HEK293 (cell line): ENCODE data around the gene RANBP1.

Experiments used
- CTCF ChIA-PET: fragments of 350-600 bp; formaldehyde crosslinking; extraction: SDS; loops from one replicate; lab custom pipeline; 2021; ENCODE audit warnings: antibody characterized with exemption; lab: Yijun Ruan, JAX
- POLR2A ChIA-PET: fragments of 300-600 bp; formaldehyde crosslinking; extraction: SDS; loops from one replicate; lab custom pipeline; 2020; ENCODE audit warnings: antibody characterized with exemption, inconsistent platforms; lab: Yijun Ruan, JAX
- H3K27ac ChIP-seq: fragments of 200-500 bp; sonication (Bioruptor generic); 2 replicates; pipeline ENCODE4 v1.5.1; 2014; ENCODE audit warnings: low read depth, low read length, control low read depth, inconsistent platforms; ENCODE audit errors: extremely low read depth
- H3K36me3 ChIP-seq, 2 experiments: fragments of 200-500 bp in 1 of 2; sonication (Bioruptor generic) in 1 of 2; 1 replicate in 1 of 2; 2 replicates in 1 of 2; pipeline ENCODE4 v1.5.1; 2014 to 2017; ENCODE audit warnings: inconsistent platforms in 2 of 2, low read length in 2 of 2; ENCODE audit not compliant: control insufficient read depth in 2 of 2, insufficient read depth in 1 of 2
- H3K4me1 ChIP-seq: fragments of 200-500 bp; sonication (Bioruptor generic); 2 replicates; pipeline ENCODE4 v1.5.1; 2014; ENCODE audit warnings: mild to moderate bottlenecking, low read length, inconsistent platforms; ENCODE audit not compliant: control insufficient read depth, insufficient read depth
- H3K4me3 ChIP-seq: 2 replicates; pipeline ENCODE4 v1.5.1; 2011; ENCODE audit warnings: low read depth, mild to moderate bottlenecking, control low read depth, low read length, moderate library complexity
- H3K9me3 ChIP-seq: fragments of 200-500 bp; sonication (Bioruptor generic); 2 replicates; pipeline ENCODE4 v1.5.1; 2014; ENCODE audit warnings: low read depth, low read length, inconsistent platforms; ENCODE audit not compliant: control insufficient read depth, insufficient read depth
- BCL11B ChIP-seq: fragments of 450-650 bp; formaldehyde crosslinking; IDR thresholded peaks from 2 replicates; pipeline ENCODE4 v1.5.1; 2016; ENCODE audit warnings: low read depth, missing biosample characterization, missing genetic modification characterization
- FEZF1 ChIP-seq: fragments of 450-650 bp; formaldehyde crosslinking; IDR thresholded peaks from 2 replicates; pipeline ENCODE4 v1.5.1; 2016; ENCODE audit warnings: missing biosample characterization, missing genetic modification characterization
- SCRT2 ChIP-seq: fragments of 450-650 bp; formaldehyde crosslinking; IDR thresholded peaks from 2 replicates; pipeline ENCODE4 v1.5.1; 2016; ENCODE audit warnings: missing biosample characterization, missing genetic modification characterization
- SP2 ChIP-seq: fragments of 450-650 bp; formaldehyde crosslinking; IDR thresholded peaks from 2 replicates; pipeline ENCODE4 v1.5.1; 2016; ENCODE audit warnings: missing biosample characterization, missing genetic modification characterization
- YY2 ChIP-seq: fragments of 450-650 bp; formaldehyde crosslinking; IDR thresholded peaks from 2 replicates; pipeline ENCODE4 v1.5.1; 2016; ENCODE audit warnings: missing biosample characterization, missing genetic modification characterization
- ZIC2 ChIP-seq: fragments of 450-650 bp; formaldehyde crosslinking; IDR thresholded peaks from 2 replicates; pipeline ENCODE4 v1.5.1; 2016; ENCODE audit warnings: missing biosample characterization, missing genetic modification characterization
- ZNF112 ChIP-seq: fragments of 450-650 bp; formaldehyde crosslinking; IDR thresholded peaks from 2 replicates; pipeline ENCODE4 v1.5.0; 2017; ENCODE audit warnings: missing biosample characterization, missing genetic modification characterization
- ZNF146 ChIP-seq: fragments of 450-650 bp; formaldehyde crosslinking; IDR thresholded peaks from 2 replicates; pipeline ENCODE4 v1.5.1; 2016; ENCODE audit warnings: missing biosample characterization, missing genetic modification characterization
- ZNF2 ChIP-seq: fragments of 450-650 bp; formaldehyde crosslinking; IDR thresholded peaks from 2 replicates; pipeline ENCODE4 v1.5.1; 2016; ENCODE audit warnings: missing biosample characterization, missing genetic modification characterization
- ZNF221 ChIP-seq: fragments of 450-650 bp; formaldehyde crosslinking; IDR thresholded peaks from 2 replicates; pipeline ENCODE4 v1.5.1; 2017; ENCODE audit warnings: missing biosample characterization, missing genetic modification characterization, borderline replicate concordance
- ZNF23 ChIP-seq: fragments of 450-650 bp; formaldehyde crosslinking; IDR thresholded peaks from 2 replicates; pipeline ENCODE4 v1.5.1; 2016; ENCODE audit warnings: missing biosample characterization, missing genetic modification characterization, borderline replicate concordance
- ZNF335 ChIP-seq: fragments of 450-650 bp; formaldehyde crosslinking; conservative IDR thresholded peaks from 2 replicates; pipeline ENCODE4 v1.5.1; 2016; ENCODE audit warnings: missing biosample characterization, missing genetic modification characterization
- ZNF433 ChIP-seq: fragments of 450-650 bp; formaldehyde crosslinking; IDR thresholded peaks from 2 replicates; pipeline ENCODE4 v1.5.1; 2016; ENCODE audit warnings: missing biosample characterization, missing genetic modification characterization, low read depth
- ZNF514 ChIP-seq: fragments of 450-650 bp; formaldehyde crosslinking; IDR thresholded peaks from 2 replicates; pipeline ENCODE4 v1.5.1; 2016; ENCODE audit warnings: missing biosample characterization, missing genetic modification characterization
- ZNF521 ChIP-seq: fragments of 450-650 bp; formaldehyde crosslinking; IDR thresholded peaks from 2 replicates; pipeline ENCODE4 v1.5.1; 2017; ENCODE audit warnings: missing biosample characterization, mild to moderate bottlenecking, missing genetic modification characterization
- ZNF555 ChIP-seq: fragments of 450-650 bp; formaldehyde crosslinking; conservative IDR thresholded peaks from 2 replicates; pipeline ENCODE4 v1.5.1; 2017; ENCODE audit warnings: missing biosample characterization, mild to moderate bottlenecking, missing genetic modification characterization, inconsistent platforms
- ZNF629 ChIP-seq: fragments of 450-650 bp; formaldehyde crosslinking; IDR thresholded peaks from 2 replicates; pipeline ENCODE4 v1.5.1; 2017; ENCODE audit warnings: missing biosample characterization, missing genetic modification characterization
- ZNF843 ChIP-seq: fragments of 450-650 bp; formaldehyde crosslinking; IDR thresholded peaks from 2 replicates; pipeline ENCODE4 v1.5.1; 2016; ENCODE audit warnings: missing biosample characterization, missing genetic modification characterization
- TF ChIP-seq, protein P1 (sequence below): fragments of 450-650 bp; formaldehyde crosslinking; IDR thresholded peaks from 2 replicates; pipeline ENCODE4 v1.5.0; 2017; ENCODE audit warnings: missing biosample characterization, missing genetic modification characterization, borderline replicate concordance
- TF ChIP-seq, protein P2 (sequence below): fragments of 450-650 bp; formaldehyde crosslinking; IDR thresholded peaks from 2 replicates; pipeline ENCODE4 v1.5.1; 2016; ENCODE audit warnings: missing biosample characterization, missing genetic modification characterization
- TF ChIP-seq, protein P3 (sequence below): fragments of 450-650 bp; formaldehyde crosslinking; IDR thresholded peaks from 2 replicates; pipeline ENCODE4 v1.5.1; 2016; ENCODE audit warnings: missing biosample characterization, missing genetic modification characterization
- TF ChIP-seq, protein P4 (sequence below): fragments of 450-650 bp; formaldehyde crosslinking; IDR thresholded peaks from 2 replicates; pipeline ENCODE4 v1.5.1; 2016; ENCODE audit warnings: missing biosample characterization, missing genetic modification characterization
- TF ChIP-seq, protein P5 (sequence below): sonication (generic); formaldehyde crosslinking; IDR thresholded peaks from 2 replicates; pipeline ENCODE4 v1.8.1; 2022; ENCODE audit warnings: mild to moderate bottlenecking, moderate library complexity, missing genetic modification reagents
- TF ChIP-seq, protein P6 (sequence below): fragments of 450-650 bp; formaldehyde crosslinking; optimal IDR thresholded peaks from 2 replicates; pipeline ENCODE3; 2016; ENCODE audit warnings: missing biosample characterization, mild to moderate bottlenecking, missing genetic modification characterization
- TF ChIP-seq, protein P7 (sequence below): fragments of 450-650 bp; formaldehyde crosslinking; IDR thresholded peaks from 2 replicates; pipeline ENCODE4 v1.5.1; 2017; ENCODE audit warnings: missing biosample characterization, missing genetic modification characterization

The RANBP1 gene

DNA sequence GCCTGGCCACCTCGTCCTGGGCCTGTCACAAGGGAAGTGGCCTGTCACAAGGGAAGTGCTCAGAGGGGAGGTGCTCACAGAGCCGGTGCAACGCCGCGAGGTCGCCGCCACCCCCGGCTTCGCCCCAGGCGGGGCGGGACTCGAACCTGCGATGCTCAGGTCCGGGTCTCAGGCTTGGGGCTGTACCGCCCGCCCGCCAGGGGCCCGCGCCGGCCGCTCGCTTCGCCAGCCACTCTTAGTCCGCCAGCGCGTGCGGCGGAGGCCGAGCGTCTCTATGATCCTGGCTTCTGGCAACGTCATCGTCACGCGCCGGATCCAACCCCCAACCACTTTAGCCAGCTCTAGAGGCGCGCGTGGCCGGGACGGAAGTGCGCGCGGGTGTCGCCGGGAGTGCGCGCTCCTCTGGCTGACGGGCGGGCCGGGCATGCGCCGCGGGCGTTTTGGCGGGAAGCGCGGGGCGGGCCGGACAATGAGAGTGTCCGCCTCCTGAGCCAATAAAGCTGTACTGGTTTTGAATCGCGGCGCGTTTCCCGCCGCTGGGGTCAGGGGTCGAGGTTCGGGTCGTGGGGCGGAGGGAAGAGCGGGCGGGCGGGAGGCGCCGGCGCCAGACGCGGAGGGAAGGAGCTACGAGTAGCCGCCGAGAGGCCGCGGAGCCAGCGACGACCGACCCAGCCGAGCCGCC is 1.2 kb downstream of the RANBP1 start, which contains the start of gene TRMT2A:
Gene TRMT2A, minus strand, starts transcription at position 276 of the 682 bp plus-strand sequence. CDS start 320 bp downstream, outside the sequence.
- H3K4me3 ChIP-seq, result peak within 1 kb of the TSS; percentile 93
- H3K9me3 ChIP-seq, result no peaks in the 10 kb centered on the region
- POLR2A ChIA-PET, result interaction anchor here (0.6 to 6.1 kb wide), 19 partner anchors 8 to 387 kb away, joined by 3 to 62 read pairs (median 3); partner anchors contain the start of genes DGCR8 and ZDHHC8
- H3K36me3 ChIP-seq, result peaks cover 21 to 85% of the 10 kb centered on the region in 2 experiments
- CTCF ChIA-PET, result interaction anchor here (0.7 to 2.1 kb wide), 3 partner anchors 10 to 990 kb away, joined by 3 to 7 read pairs (median 3); no protein-coding TSS in a partner anchor
- H3K27ac ChIP-seq, result peak within 1 kb of the TSS; percentile 88
- H3K4me1 ChIP-seq, result no peaks in the 10 kb centered on the region
- no peak for TF ChIP-seq ZNF555 (tag by site-specific recombination)
- peak; percentile 52 for TF ChIP-seq ZNF335 (tag by site-specific recombination)
- no peak for TF ChIP-seq ZNF23
- TF ChIP-seq ZNF221, result no peak
- no peak for TF ChIP-seq ZNF112 (tag by site-specific recombination)
- TF ChIP-seq YY2, result peak; percentile 74
- TF ChIP-seq, protein P1, sequence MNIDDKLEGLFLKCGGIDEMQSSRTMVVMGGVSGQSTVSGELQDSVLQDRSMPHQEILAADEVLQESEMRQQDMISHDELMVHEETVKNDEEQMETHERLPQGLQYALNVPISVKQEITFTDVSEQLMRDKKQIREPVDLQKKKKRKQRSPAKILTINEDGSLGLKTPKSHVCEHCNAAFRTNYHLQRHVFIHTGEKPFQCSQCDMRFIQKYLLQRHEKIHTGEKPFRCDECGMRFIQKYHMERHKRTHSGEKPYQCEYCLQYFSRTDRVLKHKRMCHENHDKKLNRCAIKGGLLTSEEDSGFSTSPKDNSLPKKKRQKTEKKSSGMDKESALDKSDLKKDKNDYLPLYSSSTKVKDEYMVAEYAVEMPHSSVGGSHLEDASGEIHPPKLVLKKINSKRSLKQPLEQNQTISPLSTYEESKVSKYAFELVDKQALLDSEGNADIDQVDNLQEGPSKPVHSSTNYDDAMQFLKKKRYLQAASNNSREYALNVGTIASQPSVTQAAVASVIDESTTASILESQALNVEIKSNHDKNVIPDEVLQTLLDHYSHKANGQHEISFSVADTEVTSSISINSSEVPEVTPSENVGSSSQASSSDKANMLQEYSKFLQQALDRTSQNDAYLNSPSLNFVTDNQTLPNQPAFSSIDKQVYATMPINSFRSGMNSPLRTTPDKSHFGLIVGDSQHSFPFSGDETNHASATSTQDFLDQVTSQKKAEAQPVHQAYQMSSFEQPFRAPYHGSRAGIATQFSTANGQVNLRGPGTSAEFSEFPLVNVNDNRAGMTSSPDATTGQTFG (tag by site-specific recombination), result peak; percentile 51; the same call in 1 of the 2 replicates
- TF ChIP-seq, protein P2, sequence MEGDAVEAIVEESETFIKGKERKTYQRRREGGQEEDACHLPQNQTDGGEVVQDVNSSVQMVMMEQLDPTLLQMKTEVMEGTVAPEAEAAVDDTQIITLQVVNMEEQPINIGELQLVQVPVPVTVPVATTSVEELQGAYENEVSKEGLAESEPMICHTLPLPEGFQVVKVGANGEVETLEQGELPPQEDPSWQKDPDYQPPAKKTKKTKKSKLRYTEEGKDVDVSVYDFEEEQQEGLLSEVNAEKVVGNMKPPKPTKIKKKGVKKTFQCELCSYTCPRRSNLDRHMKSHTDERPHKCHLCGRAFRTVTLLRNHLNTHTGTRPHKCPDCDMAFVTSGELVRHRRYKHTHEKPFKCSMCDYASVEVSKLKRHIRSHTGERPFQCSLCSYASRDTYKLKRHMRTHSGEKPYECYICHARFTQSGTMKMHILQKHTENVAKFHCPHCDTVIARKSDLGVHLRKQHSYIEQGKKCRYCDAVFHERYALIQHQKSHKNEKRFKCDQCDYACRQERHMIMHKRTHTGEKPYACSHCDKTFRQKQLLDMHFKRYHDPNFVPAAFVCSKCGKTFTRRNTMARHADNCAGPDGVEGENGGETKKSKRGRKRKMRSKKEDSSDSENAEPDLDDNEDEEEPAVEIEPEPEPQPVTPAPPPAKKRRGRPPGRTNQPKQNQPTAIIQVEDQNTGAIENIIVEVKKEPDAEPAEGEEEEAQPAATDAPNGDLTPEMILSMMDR (tag by site-specific recombination), result peak; percentile 68
- TF ChIP-seq, protein P3, sequence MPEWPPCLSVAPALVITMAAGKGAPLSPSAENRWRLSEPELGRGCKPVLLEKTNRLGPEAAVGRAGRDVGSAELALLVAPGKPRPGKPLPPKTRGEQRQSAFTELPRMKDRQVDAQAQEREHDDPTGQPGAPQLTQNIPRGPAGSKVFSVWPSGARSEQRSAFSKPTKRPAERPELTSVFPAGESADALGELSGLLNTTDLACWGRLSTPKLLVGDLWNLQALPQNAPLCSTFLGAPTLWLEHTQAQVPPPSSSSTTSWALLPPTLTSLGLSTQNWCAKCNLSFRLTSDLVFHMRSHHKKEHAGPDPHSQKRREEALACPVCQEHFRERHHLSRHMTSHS (tag by site-specific recombination), result no peak
- TF ChIP-seq ZNF521 (tag by site-specific recombination), result no peak
- TF ChIP-seq ZIC2 (tag by site-specific recombination), result peak; percentile 43; the same call in 1 of the 2 replicates
- TF ChIP-seq, protein P4, sequence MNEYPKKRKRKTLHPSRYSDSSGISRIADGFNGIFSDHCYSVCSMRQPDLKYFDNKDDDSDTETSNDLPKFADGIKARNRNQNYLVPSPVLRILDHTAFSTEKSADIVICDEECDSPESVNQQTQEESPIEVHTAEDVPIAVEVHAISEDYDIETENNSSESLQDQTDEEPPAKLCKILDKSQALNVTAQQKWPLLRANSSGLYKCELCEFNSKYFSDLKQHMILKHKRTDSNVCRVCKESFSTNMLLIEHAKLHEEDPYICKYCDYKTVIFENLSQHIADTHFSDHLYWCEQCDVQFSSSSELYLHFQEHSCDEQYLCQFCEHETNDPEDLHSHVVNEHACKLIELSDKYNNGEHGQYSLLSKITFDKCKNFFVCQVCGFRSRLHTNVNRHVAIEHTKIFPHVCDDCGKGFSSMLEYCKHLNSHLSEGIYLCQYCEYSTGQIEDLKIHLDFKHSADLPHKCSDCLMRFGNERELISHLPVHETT (tag by site-specific recombination), result peak; percentile 81
- TF ChIP-seq, protein P5, sequence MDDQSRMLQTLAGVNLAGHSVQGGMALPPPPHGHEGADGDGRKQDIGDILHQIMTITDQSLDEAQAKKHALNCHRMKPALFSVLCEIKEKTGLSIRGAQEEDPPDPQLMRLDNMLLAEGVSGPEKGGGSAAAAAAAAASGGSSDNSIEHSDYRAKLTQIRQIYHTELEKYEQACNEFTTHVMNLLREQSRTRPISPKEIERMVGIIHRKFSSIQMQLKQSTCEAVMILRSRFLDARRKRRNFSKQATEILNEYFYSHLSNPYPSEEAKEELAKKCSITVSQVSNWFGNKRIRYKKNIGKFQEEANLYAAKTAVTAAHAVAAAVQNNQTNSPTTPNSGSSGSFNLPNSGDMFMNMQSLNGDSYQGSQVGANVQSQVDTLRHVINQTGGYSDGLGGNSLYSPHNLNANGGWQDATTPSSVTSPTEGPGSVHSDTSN (CRISPR knock-in tag), result peak; percentile 95
- TF ChIP-seq ZNF514 (tag by site-specific recombination), result no peak
- TF ChIP-seq BCL11B (tag by site-specific recombination), result peak; percentile 100
- peak; percentile 49; the same call in 1 of the 2 replicates for TF ChIP-seq ZNF843
- TF ChIP-seq, protein P6, sequence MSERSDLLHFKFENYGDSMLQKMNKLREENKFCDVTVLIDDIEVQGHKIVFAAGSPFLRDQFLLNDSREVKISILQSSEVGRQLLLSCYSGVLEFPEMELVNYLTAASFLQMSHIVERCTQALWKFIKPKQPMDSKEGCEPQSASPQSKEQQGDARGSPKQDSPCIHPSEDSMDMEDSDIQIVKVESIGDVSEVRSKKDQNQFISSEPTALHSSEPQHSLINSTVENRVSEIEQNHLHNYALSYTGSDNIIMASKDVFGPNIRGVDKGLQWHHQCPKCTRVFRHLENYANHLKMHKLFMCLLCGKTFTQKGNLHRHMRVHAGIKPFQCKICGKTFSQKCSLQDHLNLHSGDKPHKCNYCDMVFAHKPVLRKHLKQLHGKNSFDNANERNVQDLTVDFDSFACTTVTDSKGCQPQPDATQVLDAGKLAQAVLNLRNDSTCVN (tag by site-specific recombination), result peak; percentile 100
- TF ChIP-seq ZNF146 (tag by site-specific recombination), result no peak; the same call in 1 of the 2 replicates
- no peak for TF ChIP-seq SCRT2 (tag by site-specific recombination)
- TF ChIP-seq ZNF629, result peak; percentile 91
- TF ChIP-seq FEZF1 (tag by site-specific recombination), result peak; percentile 71
- TF ChIP-seq ZNF2 (tag by site-specific recombination), result peak; percentile 51; the same call in 1 of the 2 replicates
- peak; percentile 83 for TF ChIP-seq SP2 (tag by site-specific recombination)
- no peak for TF ChIP-seq ZNF433 (tag by site-specific recombination)
- TF ChIP-seq, protein P7, sequence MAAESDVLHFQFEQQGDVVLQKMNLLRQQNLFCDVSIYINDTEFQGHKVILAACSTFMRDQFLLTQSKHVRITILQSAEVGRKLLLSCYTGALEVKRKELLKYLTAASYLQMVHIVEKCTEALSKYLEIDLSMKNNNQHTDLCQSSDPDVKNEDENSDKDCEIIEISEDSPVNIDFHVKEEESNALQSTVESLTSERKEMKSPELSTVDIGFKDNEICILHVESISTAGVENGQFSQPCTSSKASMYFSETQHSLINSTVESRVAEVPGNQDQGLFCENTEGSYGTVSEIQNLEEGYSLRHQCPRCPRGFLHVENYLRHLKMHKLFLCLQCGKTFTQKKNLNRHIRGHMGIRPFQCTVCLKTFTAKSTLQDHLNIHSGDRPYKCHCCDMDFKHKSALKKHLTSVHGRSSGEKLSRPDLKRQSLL, result peak; percentile 81; the same call in 1 of the 2 replicates
